ENCODE data around the gene PPP1R1B.

- TF ChIP-seq POLR2AphosphoS5 (IDR thresholded peaks at IDR 0.05) (no peak), CTCF (IDR thresholded peaks at IDR 0.05) (no peak), POLR2A (IDR thresholded peaks at IDR 0.05) (no peak), EP300 (IDR thresholded peaks at IDR 0.05) (no peak)
Measured at GRCh38 chr17:39601758-39602532, 24.8 kb upstream of the PPP1R1B start.

Data from sigmoid colon (tissue), 4 donors.